Measurements from ENCODE around the gene PAPLN.

PAPLN gene

GRCh38 chr14:73249564-73250316, 12.4 kb downstream of the PAPLN start:
- TF ChIP-seq CTCF (IDR thresholded peaks at IDR 0.05; ENCODE audit: low read length): no peak
- no peak for TF ChIP-seq EZH2 (IDR thresholded peaks at IDR 0.05; ENCODE audit: borderline replicate concordance, low read length)
- Histone ChIP-seq H3K4me2 (ENCODE audit: low read length) (no peak overlapping the region), H3F3A (ENCODE audit: insufficient read depth, low read length) (no peaks in the 10 kb centered on the region), H3K9ac (ENCODE audit: low read length) (no peak overlapping the region), H3K4me1 (ENCODE audit: insufficient read depth, low read length, severe bottlenecking) (peaks cover 37% of the 10 kb centered on the region), H3K27ac (ENCODE audit: low read depth, low read length, poor library complexity, severe bottlenecking) (no peak overlapping the region), H3K4me3 (ENCODE audit: low read depth, low read length, poor library complexity, severe bottlenecking) (no peak overlapping the region), H3K27me3 (ENCODE audit: insufficient read depth, low read length) (peaks cover 4% of the 10 kb centered on the region; the same call in 1 of the 2 replicates), H3K79me2 (ENCODE audit: insufficient read depth, low read length) (no peaks in the 10 kb centered on the region), H3K36me3 (ENCODE audit: insufficient read depth, low read length) (no peaks in the 10 kb centered on the region), H3K9me3 (ENCODE audit: low read length) (no peaks in the 10 kb centered on the region), H2AFZ (ENCODE audit: low read length) (no peak overlapping the region), H4K20me1 (ENCODE audit: insufficient read depth, low read length) (no peaks in the 10 kb centered on the region), H3K9me2 (ENCODE audit: low read depth, low read length) (no peaks in the 10 kb centered on the region)

- H3K27me3 ChIP-seq (ENCODE audit: insufficient read depth, low read length): peaks cover 2% of the 10 kb centered on the region; the same call in 1 of the 2 replicates
- H3K9me2 ChIP-seq (ENCODE audit: low read depth, low read length): no peaks in the 10 kb centered on the region
- H3K4me2 ChIP-seq (ENCODE audit: low read length): no peak overlapping the region
- H3K27ac ChIP-seq (ENCODE audit: low read depth, low read length, poor library complexity, severe bottlenecking): no peak overlapping the region
- no peak overlapping the region for H3K9ac ChIP-seq (ENCODE audit: low read length)
- TF ChIP-seq CTCF (IDR thresholded peaks at IDR 0.05; ENCODE audit: low read length): no peak
- no peak for TF ChIP-seq EZH2 (IDR thresholded peaks at IDR 0.05; ENCODE audit: borderline replicate concordance, low read length)
- H2AFZ ChIP-seq (ENCODE audit: low read length): no peak overlapping the region
- no peaks in the 10 kb centered on the region for H4K20me1 ChIP-seq (ENCODE audit: insufficient read depth, low read length)
- H3K9me3 ChIP-seq (ENCODE audit: low read length): no peaks in the 10 kb centered on the region
- H3K4me1 ChIP-seq (ENCODE audit: insufficient read depth, low read length, severe bottlenecking): peaks cover 35% of the 10 kb centered on the region
- H3K36me3 ChIP-seq (ENCODE audit: insufficient read depth, low read length): no peaks in the 10 kb centered on the region
- H3K4me3 ChIP-seq (ENCODE audit: low read depth, low read length, poor library complexity, severe bottlenecking): no peak overlapping the region
- no peaks in the 10 kb centered on the region for H3F3A ChIP-seq (ENCODE audit: insufficient read depth, low read length)
- H3K79me2 ChIP-seq (ENCODE audit: insufficient read depth, low read length): no peaks in the 10 kb centered on the region
Measured at GRCh38 chr14:73250317-73250713, 13.0 kb downstream of the PAPLN start.

- TF ChIP-seq CTCF (IDR thresholded peaks at IDR 0.05; ENCODE audit: low read length): no peak
- no peaks in the 10 kb centered on the region for H3K9me2 ChIP-seq (ENCODE audit: low read depth, low read length)
Measured at GRCh38 chr14:73250781-73251500, 13.6 kb downstream of the PAPLN start.

More at GRCh38 chr14:73250781-73251500, 13.6 kb downstream of the PAPLN start:
- H3K4me1 ChIP-seq (ENCODE audit: insufficient read depth, low read length, severe bottlenecking): peaks cover 30% of the 10 kb centered on the region
- no peaks in the 10 kb centered on the region for H4K20me1 ChIP-seq (ENCODE audit: insufficient read depth, low read length)
- H3K27ac ChIP-seq (ENCODE audit: low read depth, low read length, poor library complexity, severe bottlenecking): no peak overlapping the region
- no peaks in the 10 kb centered on the region for H3K9me3 ChIP-seq (ENCODE audit: low read length)
- H2AFZ ChIP-seq (ENCODE audit: low read length): no peak overlapping the region
- H3K79me2 ChIP-seq (ENCODE audit: insufficient read depth, low read length): no peaks in the 10 kb centered on the region
- no peak overlapping the region for H3K4me3 ChIP-seq (ENCODE audit: low read depth, low read length, poor library complexity, severe bottlenecking)
- no peaks in the 10 kb centered on the region; the same call in 1 of the 2 replicates for H3K27me3 ChIP-seq (ENCODE audit: insufficient read depth, low read length)
- no peaks in the 10 kb centered on the region for H3K36me3 ChIP-seq (ENCODE audit: insufficient read depth, low read length)
- no peak overlapping the region for H3K9ac ChIP-seq (ENCODE audit: low read length)
- H3F3A ChIP-seq (ENCODE audit: insufficient read depth, low read length): no peaks in the 10 kb centered on the region
- H3K4me2 ChIP-seq (ENCODE audit: low read length): no peak overlapping the region
